GM12801 (cell line): ENCODE measurements around the gene DACT1.

Source experiments
- TF ChIP-seq, protein P1 (sequence below): IDR thresholded peaks from one replicate; pipeline ENCODE4 v1.5.1; 2011; ENCODE audit warnings: control low read depth; ENCODE audit not compliant: insufficient read length; ENCODE audit errors: extremely low read depth

DACT1 gene

DNA sequence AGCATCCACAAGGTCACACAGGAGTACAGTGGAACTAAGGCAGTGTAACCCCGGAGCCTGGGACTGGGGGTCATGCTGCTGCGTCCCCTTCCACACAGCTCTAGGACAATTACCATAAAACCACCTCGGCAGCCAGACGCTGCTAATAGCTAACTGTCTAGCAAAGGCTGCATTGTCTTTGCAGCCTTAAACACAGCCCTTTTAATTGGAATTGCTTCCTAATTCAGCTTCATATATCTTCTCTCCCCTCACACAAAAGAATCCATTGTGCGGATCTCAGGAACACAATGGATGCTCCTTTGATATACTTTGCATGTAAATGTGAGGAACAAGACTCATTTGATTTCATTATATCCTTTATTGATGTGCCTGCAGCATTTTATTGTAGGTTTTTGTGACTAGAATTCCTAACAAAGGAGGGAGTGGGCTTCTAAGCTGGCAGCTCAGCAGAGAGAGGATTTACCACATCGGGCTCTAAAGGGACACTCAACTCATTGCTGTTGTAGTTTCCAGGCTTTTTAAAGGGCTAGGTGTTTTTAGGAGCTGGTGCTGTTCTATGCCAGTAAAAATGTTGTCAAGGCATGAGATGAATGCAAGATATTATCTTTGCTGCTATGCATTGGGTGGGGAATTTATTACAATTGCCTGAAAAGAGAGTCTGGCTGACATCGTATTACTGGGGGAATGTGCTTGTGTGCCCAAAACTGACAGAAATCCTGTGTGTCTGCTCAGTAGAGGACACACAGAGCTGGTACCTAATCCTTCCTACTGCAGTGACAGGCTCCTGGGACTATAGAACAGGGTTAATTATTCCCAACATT lies 30.4 kb upstream of the DACT1 start:
- TF ChIP-seq, protein P1, sequence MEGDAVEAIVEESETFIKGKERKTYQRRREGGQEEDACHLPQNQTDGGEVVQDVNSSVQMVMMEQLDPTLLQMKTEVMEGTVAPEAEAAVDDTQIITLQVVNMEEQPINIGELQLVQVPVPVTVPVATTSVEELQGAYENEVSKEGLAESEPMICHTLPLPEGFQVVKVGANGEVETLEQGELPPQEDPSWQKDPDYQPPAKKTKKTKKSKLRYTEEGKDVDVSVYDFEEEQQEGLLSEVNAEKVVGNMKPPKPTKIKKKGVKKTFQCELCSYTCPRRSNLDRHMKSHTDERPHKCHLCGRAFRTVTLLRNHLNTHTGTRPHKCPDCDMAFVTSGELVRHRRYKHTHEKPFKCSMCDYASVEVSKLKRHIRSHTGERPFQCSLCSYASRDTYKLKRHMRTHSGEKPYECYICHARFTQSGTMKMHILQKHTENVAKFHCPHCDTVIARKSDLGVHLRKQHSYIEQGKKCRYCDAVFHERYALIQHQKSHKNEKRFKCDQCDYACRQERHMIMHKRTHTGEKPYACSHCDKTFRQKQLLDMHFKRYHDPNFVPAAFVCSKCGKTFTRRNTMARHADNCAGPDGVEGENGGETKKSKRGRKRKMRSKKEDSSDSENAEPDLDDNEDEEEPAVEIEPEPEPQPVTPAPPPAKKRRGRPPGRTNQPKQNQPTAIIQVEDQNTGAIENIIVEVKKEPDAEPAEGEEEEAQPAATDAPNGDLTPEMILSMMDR: no peak

DNA sequence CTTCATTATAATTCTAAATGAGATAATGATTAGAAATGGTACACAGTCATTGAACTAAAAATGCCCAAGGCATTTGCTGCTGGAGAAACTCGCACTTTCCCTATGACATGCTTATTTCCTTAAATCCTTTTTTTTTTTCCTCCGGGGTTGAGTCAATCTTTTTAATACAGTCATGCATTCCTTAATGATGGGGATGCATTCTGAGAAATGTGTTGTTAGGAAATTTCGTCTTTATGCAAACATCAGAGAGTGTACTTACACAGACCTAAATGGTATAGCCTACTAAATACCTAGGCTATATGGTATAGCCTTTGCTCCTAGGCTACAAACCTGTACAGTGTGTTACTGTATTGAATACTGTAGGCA lies 29.8 kb upstream of the DACT1 start:
- TF ChIP-seq, protein P1: no peak

DNA sequence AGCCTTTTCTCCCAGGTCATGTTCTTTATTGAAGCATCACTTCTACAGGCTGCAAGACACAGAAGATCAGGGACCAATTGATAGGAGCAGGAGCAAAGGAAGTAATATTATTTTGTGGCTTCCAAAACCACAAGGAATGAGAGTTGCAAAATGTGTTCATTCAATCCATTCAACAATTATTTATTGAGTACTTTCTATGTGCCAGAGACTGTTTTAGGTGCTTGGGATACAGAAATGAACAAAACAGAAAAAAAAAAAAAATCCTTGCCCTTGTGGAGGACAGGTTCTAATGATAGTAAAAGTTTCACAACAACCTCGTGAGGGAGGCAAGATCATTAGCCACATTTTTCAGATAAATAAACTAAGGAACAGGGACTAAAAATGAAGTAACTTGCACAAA lies 20.1 kb upstream of the DACT1 start:
- TF ChIP-seq, protein P1: no peak

DNA sequence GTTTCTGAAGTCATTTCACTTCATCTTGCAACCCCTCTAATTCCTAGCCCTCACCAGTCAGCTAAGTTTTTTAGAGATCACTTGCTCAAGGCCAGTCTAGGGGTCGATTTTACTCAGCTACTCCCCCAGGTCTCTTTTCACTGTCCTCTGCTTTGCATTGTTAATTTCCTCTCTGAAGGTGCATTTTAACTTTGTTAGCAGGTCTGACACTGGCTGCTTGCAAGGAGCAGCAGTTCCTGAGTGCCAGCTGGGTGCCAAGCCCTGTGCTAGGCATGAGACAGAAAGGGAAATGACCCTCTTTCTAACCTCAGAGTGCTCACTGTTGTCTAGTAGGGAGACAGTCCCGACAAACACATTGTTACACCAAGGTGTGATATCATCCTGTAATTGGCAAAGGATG lies 17.8 kb upstream of the DACT1 start:
- TF ChIP-seq, protein P1: no peak

DNA sequence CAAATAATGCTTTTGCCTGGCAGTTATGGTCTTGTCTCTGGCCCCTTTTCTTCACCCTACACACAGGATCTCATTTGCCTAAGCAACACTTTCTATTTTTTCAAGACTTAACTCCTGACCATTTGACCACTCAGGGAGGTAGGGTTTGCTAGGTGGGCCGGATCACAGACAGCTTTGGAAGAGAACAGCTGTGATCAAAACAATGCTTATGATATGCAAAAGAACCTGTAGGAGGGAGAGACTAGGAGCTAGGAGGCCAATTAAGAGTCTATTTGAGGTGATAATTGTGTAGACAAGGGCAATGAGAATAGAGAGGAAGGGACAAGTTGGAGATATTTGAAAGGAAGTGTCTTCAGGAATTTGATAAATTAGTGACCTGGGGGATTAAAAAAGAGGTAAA lies 12.3 kb upstream of the DACT1 start:
- TF ChIP-seq, protein P1: no peak

DNA sequence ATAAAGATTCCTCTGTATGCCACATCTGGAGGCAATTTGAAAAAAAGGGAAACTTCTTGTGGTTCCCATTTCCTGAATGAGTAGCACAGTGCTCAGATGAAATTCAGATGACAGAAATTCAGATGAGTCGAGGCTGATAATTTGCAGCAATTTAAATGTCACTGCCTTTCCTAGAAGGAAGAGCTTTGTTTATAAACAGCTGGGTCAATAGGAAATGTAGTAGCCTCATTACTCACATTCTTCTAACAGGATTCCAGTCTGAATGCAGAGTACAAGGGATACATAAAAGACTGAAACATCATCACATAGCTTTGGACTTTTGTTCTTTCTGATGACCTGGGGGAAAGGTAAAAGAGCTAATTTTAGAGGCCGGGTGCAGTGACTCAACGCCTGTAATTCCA lies 11.3 kb upstream of the DACT1 start:
- TF ChIP-seq, protein P1: no peak

DNA sequence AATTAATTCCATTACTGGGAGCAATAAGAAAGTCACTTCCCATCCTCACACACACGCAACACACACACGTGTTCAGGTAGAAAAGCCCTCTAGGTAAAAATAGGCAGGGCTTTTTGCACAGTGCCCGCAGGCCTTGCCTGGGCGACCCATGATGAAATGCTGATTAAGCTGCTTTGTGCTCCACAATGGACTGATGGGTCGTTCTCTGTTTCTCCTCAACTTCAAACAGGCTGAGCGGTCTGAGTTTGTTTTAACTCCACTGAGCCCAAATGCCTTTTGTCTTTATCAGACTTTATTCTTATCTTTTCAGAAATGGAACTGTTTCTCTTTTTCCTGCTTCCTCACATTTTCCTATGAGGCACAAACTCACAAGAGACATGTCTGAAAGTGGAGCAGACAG lies 9.4 kb upstream of the DACT1 start:
- TF ChIP-seq, protein P1: no peak
